Measurements from ENCODE around the gene MSI2. TPM values are rescaled to one million over a fixed set of nuclear protein-coding genes. Genes with fewer than 3 reads are reported as not detected.

The MSI2 gene
- total RNA-seq, 1 donor from 2014 or later = 23.1 TPM

DNA sequence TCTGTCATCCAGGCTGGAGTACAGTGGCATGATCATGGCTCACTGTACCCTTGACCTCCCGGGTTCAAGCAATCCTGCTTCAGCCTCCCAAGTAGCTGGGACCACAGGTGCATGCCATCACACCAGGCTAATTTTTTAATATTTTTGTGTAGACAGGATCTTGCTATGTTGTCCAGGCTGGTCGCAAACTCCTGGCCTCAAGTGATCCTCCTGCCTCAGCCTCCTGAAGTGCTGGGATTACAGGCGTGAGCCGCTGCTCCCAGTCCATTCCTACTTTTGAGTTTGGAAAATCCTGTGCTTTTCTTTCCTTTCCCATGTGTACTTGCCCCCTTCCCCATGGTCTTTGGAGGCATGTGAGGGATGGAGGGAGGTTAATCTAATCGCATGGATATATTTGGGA is 60.0 kb downstream of the MSI2 start:
- H3K27ac Mint-ChIP-seq (ENCODE audit: unreplicated experiment) = no peak overlapping the region
- H3K36me3 Mint-ChIP-seq (ENCODE audit: low read depth) = no peaks in the 10 kb centered on the region

GRCh38 chr17:57317079-57317478 is 60.8 kb downstream of the MSI2 start:
- no peak for DNase-seq (ENCODE audit: low spot score)
- H3K36me3 Mint-ChIP-seq (ENCODE audit: low read depth) = no peaks in the 10 kb centered on the region
- TF ChIP-seq CTCF (IDR thresholded peaks at IDR 0.05) = no peak
- H3K9me3 Mint-ChIP-seq (ENCODE audit: low read depth) = no peaks in the 10 kb centered on the region
- H3K27me3 Mint-ChIP-seq (ENCODE audit: low read depth) = no peaks in the 10 kb centered on the region
- no peaks in the 10 kb centered on the region for H3K4me1 Mint-ChIP-seq (ENCODE audit: low read depth)
- H3K27ac Mint-ChIP-seq (ENCODE audit: unreplicated experiment) = no peak overlapping the region
- H3K4me3 Mint-ChIP-seq (ENCODE audit: unreplicated experiment) = no peak overlapping the region

More for the DNA sequence above, 60.0 kb downstream of the MSI2 start:
- Mint-ChIP-seq H3K4me1 (ENCODE audit: low read depth) (no peaks in the 10 kb centered on the region), H3K9me3 (ENCODE audit: low read depth) (no peaks in the 10 kb centered on the region), H3K4me3 (ENCODE audit: unreplicated experiment) (no peak overlapping the region), H3K27me3 (ENCODE audit: low read depth) (no peaks in the 10 kb centered on the region)
- no peak for TF ChIP-seq CTCF (IDR thresholded peaks at IDR 0.05)
- no peak for DNase-seq (ENCODE audit: low spot score)

GRCh38 chr17:57318913-57319312 is 62.6 kb downstream of the MSI2 start:
- DNase-seq (ENCODE audit: low spot score) = no peak

DNA sequence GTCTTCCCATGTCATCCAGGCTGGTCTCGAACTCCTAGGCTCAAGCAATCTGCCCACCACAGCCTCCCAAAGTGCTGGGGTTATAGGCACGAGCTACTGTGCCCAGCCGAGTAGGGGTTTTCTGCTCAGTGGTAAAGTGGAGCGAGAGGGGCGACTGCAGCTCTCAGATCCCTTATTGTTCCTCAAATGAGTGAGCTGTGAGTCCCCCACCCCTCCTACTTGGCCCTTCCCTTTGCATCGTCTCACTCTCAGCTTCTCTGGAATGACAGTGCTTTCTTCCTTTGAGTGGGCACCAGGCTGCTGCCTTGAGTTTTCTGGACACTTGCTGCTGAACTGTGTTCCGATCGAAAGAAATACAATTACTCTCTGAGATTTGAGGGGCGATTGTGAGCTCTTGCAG is 63.5 kb downstream of the MSI2 start:
- H3K27ac Mint-ChIP-seq (ENCODE audit: unreplicated experiment) = no peak overlapping the region
- H3K27me3 Mint-ChIP-seq (ENCODE audit: low read depth) = no peaks in the 10 kb centered on the region
- no peak overlapping the region for H3K4me3 Mint-ChIP-seq (ENCODE audit: unreplicated experiment)
- no peaks in the 10 kb centered on the region for H3K9me3 Mint-ChIP-seq (ENCODE audit: low read depth)
- no peak for TF ChIP-seq CTCF (IDR thresholded peaks at IDR 0.05)
- H3K36me3 Mint-ChIP-seq (ENCODE audit: low read depth) = peaks cover 1% of the 10 kb centered on the region
- DNase-seq (ENCODE audit: low spot score) = no peak
- no peaks in the 10 kb centered on the region for H3K4me1 Mint-ChIP-seq (ENCODE audit: low read depth)

More at GRCh38 chr17:57318913-57319312, 62.6 kb downstream of the MSI2 start:
- H3K27me3 Mint-ChIP-seq (ENCODE audit: low read depth) = no peaks in the 10 kb centered on the region
- no peak for TF ChIP-seq CTCF (IDR thresholded peaks at IDR 0.05)
- peaks cover under 1% of the 10 kb centered on the region for H3K36me3 Mint-ChIP-seq (ENCODE audit: low read depth)
- no peak overlapping the region for H3K27ac Mint-ChIP-seq (ENCODE audit: unreplicated experiment)
- H3K4me3 Mint-ChIP-seq (ENCODE audit: unreplicated experiment) = no peak overlapping the region
- no peaks in the 10 kb centered on the region for H3K4me1 Mint-ChIP-seq (ENCODE audit: low read depth)
- H3K9me3 Mint-ChIP-seq (ENCODE audit: low read depth) = no peaks in the 10 kb centered on the region

- Mint-ChIP-seq H3K36me3 (ENCODE audit: low read depth) (peaks cover 1% of the 10 kb centered on the region), H3K27me3 (ENCODE audit: low read depth) (no peaks in the 10 kb centered on the region), H3K4me1 (ENCODE audit: low read depth) (no peaks in the 10 kb centered on the region), H3K27ac (ENCODE audit: unreplicated experiment) (no peak overlapping the region), H3K9me3 (ENCODE audit: low read depth) (no peaks in the 10 kb centered on the region), H3K4me3 (ENCODE audit: unreplicated experiment) (no peak overlapping the region)
- no peak for DNase-seq (ENCODE audit: low spot score)
- no peak for TF ChIP-seq CTCF (IDR thresholded peaks at IDR 0.05)
Observed at GRCh38 chr17:57323391-57323790, 67.1 kb downstream of the MSI2 start.

Measured in chondrocyte (in vitro differentiated cells).